Liver (tissue), 3 donors: ENCODE measurements around the gene PKD1.

Source experiments
- FOXA1 ChIP-seq: IDR thresholded peaks from 2 replicates; pipeline ENCODE4 v1.6.1; 2016; ENCODE audit warnings: antibody characterized with exemption
- GABPA ChIP-seq, 2 donors: IDR thresholded peaks in 1 of 2; conservative IDR thresholded peaks in 1 of 2; 2 replicates each; pipeline ENCODE4 v1.6.1; 2016; ENCODE audit warnings: antibody characterized with exemption in 2 of 2, mild to moderate bottlenecking in 1 of 2, moderate library complexity in 1 of 2
- HNF4A ChIP-seq, 2 donors: conservative IDR thresholded peaks; 2 replicates each; pipeline ENCODE4 v1.6.1; 2016; ENCODE audit warnings: antibody characterized with exemption in 2 of 2, mild to moderate bottlenecking in 2 of 2
- RAD21 ChIP-seq, 2 donors: IDR thresholded peaks; 2 replicates each; pipeline ENCODE4 v1.6.1; 2016; ENCODE audit warnings: antibody characterized with exemption in 2 of 2, mild to moderate bottlenecking in 2 of 2
- TAF1 ChIP-seq: conservative IDR thresholded peaks from 2 replicates; pipeline ENCODE4 v1.6.1; 2016; ENCODE audit warnings: antibody characterized with exemption, mild to moderate bottlenecking
- TF ChIP-seq, protein P1 (sequence below): fragments of 150-350 bp; IDR thresholded peaks from 2 replicates; pipeline ENCODE4 v1.5.1; 2017; ENCODE audit warnings: improper control_type of control experiment, low read depth, low read length; ENCODE audit not compliant: missing input control
- TF ChIP-seq, protein P2 (sequence below): IDR thresholded peaks from 2 replicates; pipeline ENCODE4 v1.6.1; 2016; ENCODE audit warnings: antibody characterized with exemption
- TF ChIP-seq, protein P3 (sequence below): IDR thresholded peaks from 2 replicates; pipeline ENCODE4 v1.6.1; 2016; ENCODE audit warnings: antibody characterized with exemption
- donor health status: healthy.
- donor health status: healthy.

GRCh38 chr16:2145843-2146242 lies 10.1 kb upstream of the PKD1 start:
- no peak for TF ChIP-seq RAD21 (IDR thresholded peaks at IDR 0.05)
- TF ChIP-seq, protein P1, sequence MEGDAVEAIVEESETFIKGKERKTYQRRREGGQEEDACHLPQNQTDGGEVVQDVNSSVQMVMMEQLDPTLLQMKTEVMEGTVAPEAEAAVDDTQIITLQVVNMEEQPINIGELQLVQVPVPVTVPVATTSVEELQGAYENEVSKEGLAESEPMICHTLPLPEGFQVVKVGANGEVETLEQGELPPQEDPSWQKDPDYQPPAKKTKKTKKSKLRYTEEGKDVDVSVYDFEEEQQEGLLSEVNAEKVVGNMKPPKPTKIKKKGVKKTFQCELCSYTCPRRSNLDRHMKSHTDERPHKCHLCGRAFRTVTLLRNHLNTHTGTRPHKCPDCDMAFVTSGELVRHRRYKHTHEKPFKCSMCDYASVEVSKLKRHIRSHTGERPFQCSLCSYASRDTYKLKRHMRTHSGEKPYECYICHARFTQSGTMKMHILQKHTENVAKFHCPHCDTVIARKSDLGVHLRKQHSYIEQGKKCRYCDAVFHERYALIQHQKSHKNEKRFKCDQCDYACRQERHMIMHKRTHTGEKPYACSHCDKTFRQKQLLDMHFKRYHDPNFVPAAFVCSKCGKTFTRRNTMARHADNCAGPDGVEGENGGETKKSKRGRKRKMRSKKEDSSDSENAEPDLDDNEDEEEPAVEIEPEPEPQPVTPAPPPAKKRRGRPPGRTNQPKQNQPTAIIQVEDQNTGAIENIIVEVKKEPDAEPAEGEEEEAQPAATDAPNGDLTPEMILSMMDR, result no peak
- TF ChIP-seq GABPA (IDR thresholded peaks at IDR 0.05 in 1 of 2, conservative IDR thresholded peaks at IDR 0.05 in 1 of 2), result no peak
- no peak for TF ChIP-seq TAF1
- TF ChIP-seq, protein P2, sequence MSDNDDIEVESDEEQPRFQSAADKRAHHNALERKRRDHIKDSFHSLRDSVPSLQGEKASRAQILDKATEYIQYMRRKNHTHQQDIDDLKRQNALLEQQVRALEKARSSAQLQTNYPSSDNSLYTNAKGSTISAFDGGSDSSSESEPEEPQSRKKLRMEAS, result no peak
- TF ChIP-seq, protein P3, sequence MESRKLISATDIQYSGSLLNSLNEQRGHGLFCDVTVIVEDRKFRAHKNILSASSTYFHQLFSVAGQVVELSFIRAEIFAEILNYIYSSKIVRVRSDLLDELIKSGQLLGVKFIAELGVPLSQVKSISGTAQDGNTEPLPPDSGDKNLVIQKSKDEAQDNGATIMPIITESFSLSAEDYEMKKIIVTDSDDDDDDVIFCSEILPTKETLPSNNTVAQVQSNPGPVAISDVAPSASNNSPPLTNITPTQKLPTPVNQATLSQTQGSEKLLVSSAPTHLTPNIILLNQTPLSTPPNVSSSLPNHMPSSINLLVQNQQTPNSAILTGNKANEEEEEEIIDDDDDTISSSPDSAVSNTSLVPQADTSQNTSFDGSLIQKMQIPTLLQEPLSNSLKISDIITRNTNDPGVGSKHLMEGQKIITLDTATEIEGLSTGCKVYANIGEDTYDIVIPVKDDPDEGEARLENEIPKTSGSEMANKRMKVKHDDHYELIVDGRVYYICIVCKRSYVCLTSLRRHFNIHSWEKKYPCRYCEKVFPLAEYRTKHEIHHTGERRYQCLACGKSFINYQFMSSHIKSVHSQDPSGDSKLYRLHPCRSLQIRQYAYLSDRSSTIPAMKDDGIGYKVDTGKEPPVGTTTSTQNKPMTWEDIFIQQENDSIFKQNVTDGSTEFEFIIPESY, result no peak
- TF ChIP-seq FOXA1, result no peak
- TF ChIP-seq HNF4A (conservative IDR thresholded peaks at IDR 0.05), result no peak
